Kidney capillary endothelial cell (primary cell): ENCODE measurements around the gene FMO1.
"Not testable (repeated sequence)": the region's sequence is repeated elsewhere in the genome, so short reads cannot be mapped to it uniquely, and the experiment has no call there.

ENCODE experiments used
- DNase-seq: peaks from one replicate; pipeline ENCODE4 v3.0.0-alpha.2; 2018; ENCODE audit warnings: low spot score

Gene FMO1, protein sequence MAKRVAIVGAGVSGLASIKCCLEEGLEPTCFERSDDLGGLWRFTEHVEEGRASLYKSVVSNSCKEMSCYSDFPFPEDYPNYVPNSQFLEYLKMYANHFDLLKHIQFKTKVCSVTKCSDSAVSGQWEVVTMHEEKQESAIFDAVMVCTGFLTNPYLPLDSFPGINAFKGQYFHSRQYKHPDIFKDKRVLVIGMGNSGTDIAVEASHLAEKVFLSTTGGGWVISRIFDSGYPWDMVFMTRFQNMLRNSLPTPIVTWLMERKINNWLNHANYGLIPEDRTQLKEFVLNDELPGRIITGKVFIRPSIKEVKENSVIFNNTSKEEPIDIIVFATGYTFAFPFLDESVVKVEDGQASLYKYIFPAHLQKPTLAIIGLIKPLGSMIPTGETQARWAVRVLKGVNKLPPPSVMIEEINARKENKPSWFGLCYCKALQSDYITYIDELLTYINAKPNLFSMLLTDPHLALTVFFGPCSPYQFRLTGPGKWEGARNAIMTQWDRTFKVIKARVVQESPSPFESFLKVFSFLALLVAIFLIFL

GRCh38 chr1:171248302-171248701 lies at the start of gene FMO1:
TSS of gene FMO1 (plus strand) at chr1:171248494. CDS start at chr1:171258088, 9,594 bp downstream.
- DNase-seq: no peak

GRCh38 chr1:171204296-171204695 lies 44.0 kb upstream of the FMO1 start:
- DNase-seq: no peak

- no peak for DNase-seq
Measured at GRCh38 chr1:171206204-171206977, 41.9 kb upstream of the FMO1 start.

GRCh38 chr1:171206978-171207355 lies 41.3 kb upstream of the FMO1 start:
- no peak for DNase-seq

DNA sequence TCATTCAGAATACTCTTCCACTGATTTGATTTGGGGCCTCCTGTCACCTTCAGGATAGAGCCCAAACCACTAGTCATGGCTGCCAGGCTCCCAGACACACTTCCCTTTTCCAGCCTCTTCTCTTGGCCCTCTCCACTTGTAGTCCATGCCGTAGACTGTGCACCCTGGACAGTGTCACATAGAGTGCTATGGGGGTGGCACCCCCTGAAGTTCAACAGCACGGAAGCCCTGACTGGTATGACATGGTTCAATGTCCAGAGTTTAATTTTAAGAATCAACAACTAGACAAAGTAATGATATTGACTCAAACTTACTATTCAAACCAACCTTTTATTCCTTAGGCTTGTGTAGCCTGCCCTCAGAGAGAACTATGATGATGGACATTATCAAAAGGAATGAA lies 40.9 kb upstream of the FMO1 start:
- DNase-seq: no peak

DNA sequence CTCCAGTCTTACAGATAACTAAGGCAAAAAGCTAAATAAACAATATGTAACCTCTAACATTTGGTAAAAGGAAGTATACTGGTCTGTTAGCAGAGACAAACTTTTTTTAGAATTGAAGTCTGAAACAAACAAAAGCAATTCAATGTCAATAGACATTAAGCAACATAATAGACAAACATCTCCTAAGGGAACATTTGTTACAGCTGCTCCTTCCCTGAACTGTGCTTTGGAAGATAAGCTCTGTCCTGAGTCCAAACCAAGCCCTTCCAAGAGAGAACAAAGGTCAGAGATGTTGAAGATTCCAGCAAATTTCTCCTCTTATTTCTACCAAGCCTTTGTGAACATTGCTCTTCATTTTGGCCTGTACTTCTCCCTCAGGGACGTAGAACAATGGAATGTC lies 37.9 kb upstream of the FMO1 start:
- no peak for DNase-seq

GRCh38 chr1:171212607-171213351 lies 35.5 kb upstream of the FMO1 start:
- DNase-seq: no peak

DNA sequence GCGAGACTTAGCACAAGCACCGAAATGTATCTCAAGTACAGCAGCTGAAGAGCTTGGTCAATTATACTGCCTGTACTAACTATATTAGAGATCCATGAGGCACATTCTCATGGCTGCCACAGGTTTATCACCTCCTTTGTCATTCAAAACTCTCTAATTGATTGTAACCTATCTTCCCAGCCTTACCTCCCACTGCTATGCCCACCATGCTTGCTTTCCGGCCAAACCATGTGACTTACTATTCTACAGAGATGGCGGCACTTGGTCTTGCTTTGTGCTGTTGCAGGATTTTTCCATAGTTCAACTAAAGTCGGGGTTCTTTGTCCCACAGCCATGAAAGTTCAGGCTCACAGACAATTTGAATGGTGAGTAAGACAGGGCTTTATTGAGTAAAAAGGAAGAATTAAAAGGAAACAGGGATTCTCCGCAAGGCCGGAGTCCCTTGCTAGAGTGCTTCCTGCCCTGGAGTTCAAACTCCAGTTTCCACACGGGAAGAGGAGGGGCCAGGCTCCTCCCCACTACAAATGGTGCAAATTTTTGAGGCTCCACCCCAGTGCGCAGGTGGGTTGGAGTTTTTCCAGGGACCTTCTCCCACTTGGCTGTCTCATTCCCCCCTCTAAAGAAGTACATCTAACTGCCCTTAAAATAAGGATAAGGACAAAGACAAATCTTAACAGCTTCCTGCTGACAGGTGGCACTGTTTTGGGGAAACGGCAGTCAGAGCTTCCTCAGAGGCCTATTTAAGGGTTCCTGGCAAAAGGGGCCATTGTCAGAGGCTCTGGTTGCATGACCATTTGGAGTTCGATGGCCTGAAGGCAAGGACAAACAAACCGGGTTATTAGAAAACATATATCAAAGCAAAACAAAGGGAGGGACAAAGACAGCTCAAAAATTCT lies 34.5 kb upstream of the FMO1 start:
- DNase-seq: no peak

DNA sequence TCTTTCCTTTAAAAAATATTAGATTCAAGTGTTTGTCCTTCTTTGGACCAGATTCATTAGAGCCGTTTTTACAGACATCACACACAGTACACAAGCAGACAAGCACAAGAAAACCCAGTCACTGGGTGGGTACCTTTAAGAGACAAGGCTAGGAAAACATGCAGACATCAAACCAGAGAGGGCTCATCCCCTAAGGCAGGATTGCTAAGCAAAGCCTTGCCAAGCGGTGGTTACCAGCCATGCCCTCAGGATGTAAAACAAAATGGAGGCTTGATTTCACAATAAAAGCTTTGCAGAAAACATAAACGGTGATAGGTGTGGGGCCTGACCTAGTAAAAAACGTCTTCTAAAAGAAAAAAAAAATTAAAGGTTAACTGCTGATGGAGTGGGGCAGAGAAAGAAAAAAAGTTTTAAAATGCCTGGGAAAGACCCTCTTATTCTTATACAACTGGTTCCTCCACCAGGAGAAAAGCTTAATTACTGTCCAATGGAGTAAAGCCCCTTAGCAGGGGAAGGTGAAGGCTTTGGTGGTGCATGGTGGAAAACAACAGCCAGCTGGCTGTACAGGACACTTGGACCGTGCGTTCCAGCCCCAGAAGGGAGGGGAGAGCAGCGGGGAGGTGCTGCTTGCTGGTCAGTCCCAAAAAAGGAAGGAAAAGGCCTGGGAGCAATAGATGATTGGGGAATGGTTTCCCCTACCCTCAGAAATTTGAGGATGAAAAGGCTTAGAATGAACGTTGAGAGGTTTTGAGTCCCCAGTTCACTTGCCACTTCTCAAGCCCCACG lies 30.4 kb upstream of the FMO1 start:
- no peak for DNase-seq

GRCh38 chr1:171218661-171219060 lies 29.6 kb upstream of the FMO1 start:
- DNase-seq: no peak

DNA sequence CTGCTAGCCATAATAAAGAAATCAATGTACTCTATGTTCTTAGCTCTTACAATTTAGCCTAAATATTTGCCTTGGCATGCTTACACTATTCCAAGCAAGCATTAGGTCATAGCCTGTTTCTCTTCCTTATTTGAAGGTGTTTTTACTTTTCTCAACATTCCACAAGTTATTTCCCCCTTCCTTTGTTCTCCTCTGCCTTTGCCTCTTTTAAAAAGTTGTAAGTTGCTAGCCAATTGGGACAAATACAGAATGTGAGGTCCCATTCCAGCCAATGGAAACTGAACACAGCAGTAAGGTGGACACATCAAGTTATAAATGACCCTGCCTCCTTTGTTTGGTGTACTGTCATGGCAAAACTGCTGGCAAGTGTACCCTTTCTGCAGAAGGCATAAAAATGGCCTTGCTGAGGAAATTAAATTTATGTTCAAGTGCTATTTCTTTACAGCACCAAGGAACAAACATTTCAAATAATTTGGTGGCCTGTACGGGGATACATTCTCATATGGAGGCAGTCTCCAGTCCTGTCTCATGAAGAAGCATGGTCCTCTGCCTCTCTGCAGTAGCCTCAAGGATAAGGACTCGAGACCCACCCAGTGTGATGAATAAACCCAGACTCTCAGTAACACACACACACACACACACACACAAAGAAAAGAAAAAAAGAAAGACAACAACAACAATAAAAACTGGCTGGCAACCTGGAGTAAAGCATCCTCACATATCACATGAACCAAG lies 28.8 kb upstream of the FMO1 start:
- no peak for DNase-seq

- DNase-seq: no peak
Measured at GRCh38 chr1:171220081-171220420, 28.2 kb upstream of the FMO1 start.

DNA sequence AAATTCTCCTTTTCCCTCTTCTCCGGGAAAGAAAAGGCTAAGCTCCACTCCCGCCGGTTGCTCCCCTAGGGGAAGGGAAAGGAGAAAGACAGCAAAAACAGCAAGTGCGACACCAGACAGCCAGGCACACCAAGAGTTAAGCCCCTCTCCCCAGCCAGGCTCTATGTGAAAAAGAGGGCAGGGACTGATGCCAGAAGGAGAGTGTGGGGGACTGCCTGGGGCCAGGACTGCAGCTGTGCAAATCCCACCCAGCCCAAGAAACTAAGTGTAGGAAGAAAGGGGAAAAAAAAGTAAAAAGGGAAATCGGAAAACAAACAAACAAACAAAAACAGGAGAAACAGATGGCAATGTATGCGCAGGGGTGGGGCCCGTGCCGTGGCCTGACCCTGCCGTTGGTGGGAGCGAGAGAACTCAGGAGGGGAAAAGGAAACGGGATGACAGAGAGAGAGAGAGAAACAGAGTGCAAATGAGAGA lies 27.7 kb upstream of the FMO1 start:
- no peak for DNase-seq

DNA sequence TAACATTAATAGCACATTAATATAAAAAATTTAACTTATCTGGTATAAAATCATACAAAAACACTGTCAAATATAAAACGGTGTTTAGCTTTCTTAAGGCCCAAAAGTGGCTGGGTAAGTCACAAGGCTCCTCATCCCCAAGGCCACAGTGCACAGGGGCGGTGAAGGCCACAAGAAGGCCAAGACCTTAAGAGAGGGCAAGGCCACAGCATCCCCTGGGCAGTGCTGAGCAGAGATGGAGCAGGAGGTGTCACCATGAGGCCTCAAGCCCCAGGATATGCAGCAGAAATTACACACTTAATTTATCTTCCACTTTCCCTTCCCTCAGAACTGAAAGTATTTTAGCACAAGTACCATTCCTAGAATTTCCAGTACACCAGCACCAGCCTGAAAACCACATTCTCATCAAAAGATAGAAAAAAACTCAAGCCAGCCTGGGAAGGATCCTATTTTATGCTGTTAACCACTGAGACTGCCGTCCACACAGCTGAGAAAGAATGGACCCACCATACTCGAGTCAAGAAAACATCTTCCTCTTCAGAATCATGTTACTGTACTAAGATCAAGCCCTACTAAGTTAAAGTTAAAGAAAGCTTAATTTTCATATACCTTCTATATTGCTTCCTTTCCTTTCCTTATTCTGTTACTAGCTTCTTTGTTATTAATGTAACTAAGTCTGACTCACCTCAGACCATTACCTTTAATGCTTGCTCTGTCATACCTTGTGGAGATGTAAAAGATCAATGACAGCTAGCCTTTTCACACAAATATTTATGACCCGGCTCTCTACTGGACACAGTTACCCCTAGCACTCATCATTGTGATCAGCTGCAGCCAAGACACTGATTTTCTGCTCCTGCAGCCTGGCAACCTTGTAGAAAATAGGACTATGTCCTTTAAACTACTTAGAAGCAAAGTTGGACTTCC lies 26.4 kb upstream of the FMO1 start:
- DNase-seq: no peak

- no peak for DNase-seq
Measured at GRCh38 chr1:171222936-171223335, 25.4 kb upstream of the FMO1 start.

DNA sequence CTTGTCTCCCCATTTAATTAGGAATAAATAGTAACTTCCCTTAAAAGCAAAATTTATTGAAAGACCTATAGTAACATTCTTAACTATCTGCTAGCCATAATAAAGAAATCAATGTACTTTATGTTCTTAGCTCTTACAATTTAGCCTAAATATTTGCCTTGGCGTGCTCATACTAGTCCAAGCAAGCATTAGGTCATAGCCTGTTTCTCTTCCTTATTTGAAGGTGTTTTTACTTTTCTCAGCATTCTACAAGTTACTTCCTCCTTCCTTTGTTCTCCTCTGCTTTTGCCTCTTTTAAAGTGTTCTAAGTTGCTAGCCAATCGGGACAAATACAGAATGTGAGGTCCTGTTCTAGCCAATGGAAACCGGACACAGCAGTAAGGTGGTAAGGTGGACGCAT lies 24.0 kb upstream of the FMO1 start:
- DNase-seq: not testable (repeated sequence)

- DNase-seq: peak; percentile 39
Measured at GRCh38 chr1:171226747-171227370, 21.4 kb upstream of the FMO1 start.

DNA sequence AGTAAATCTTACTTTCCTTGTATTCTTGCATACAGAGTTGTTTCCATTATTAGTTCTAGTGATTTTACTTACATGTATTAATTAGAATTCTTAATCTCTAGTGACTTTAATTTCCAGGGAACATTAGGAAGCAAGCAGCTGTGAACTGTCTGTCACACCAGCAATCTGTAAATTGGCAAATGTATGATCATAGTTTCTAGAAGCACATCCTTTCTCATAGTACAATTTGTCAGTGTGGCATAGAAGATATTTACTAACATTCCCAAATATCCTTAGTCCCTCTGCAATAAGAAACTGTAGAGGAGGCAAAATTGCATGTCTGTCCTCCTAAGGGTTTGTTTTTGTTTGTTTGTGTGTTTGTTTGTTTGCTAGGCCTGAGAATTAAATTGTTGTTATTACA lies 17.0 kb upstream of the FMO1 start:
- DNase-seq: no peak
